GM18861 (cell line): ENCODE data around the gene RNF213.
"Not testable (repeated sequence)": the region's sequence is repeated elsewhere in the genome, so short reads cannot be mapped to it uniquely, and the experiment has no call there.

ENCODE experiments used
- ATAC-seq: cut with Tn5 transposase; IDR thresholded peaks from one replicate; pipeline ENCODE4 v1.9.1; 2021; ENCODE audit not compliant: unreplicated experiment

RNF213 gene

DNA sequence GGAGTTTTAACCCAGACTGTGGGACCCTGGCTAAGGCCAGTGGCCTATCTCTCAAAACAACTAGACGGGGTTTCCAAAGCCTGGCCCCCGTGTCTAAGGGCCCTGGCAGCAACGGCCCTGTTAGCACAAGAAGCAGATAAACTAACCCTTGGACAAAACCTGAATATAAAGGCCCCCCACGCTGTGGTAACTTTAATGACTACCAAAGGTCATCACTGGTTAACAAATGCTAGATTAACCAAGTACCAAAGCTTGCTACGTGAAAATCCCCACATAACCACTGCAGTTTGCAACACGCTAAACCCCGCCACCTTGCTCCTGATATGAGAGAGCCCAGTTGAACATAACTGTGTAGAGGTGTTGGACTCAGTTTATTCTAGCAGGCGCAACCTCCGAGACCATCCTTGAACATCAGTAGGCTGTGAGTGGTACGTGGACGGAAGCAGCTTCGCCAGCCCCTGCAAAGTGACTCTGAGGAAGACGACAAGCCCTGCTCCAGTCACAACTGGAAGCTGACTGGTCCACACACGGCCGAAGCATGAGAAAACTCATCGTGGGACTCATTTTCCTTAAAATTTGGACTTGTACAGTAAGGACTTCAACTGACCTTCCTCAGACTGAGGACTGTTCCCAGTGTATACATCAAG lies 149.9 kb downstream of the RNF213 start:
- ATAC-seq: not testable (repeated sequence)

- ATAC-seq: no peak
These were observed 153.3 kb downstream of the RNF213 start for GRCh38 chr17:80413771-80414507.

- ATAC-seq: no peak
These were observed 153.8 kb downstream of the RNF213 start for GRCh38 chr17:80414508-80414802.

- peak; percentile 80 for ATAC-seq
These were observed 154.4 kb downstream of the RNF213 start, which contains the start of gene ENDOV for GRCh38 chr17:80414803-80415625. Gene ENDOV (plus strand): TSS chr17:80415167. CDS start chr17:80415195, 28 bp downstream.

DNA sequence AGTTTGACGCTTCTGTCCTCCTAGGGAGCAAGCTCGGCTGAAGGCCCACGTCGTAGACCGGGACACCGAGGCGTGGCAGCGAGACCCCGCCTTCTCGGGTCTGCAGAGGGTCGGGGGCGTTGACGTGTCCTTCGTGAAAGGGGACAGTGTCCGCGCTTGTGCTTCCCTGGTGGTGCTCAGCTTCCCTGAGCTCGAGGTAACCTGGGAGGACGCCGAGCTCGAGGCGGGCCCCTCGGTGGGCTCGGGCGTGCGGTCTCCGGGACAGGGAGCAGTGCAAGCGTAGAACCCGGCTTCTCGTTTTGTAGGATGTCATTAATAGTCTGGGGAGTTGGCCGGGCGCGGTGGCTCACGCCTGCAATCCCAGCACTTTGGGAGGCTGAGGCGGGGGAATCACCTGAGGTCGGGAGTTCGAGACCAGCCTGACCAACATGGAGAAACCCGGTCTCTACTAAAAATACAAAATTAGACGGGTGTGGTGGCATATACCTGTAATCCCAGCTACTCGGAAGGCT lies 155.0 kb downstream of the RNF213 start:
- no peak for ATAC-seq

GRCh38 chr17:80416260-80416939 lies 155.7 kb downstream of the RNF213 start:
- no peak for ATAC-seq

DNA sequence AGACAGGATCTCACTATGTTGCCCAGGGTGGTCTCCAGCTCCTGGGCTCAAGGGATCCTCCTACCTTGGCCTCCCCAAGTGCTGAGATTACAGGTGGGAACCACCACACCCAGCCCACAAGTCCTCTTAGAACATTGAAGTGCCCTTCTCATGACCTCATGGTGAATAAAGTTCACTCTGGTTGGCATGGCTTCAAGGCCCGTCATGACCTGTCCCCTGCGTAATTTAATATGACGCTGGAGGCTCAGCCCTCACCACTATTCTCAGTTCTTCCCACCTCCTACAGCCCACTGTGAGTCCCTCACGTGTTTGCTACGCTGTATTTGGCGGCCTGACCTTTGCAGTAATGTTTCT lies 156.3 kb downstream of the RNF213 start:
- no peak for ATAC-seq

- no peak for ATAC-seq
These were observed 157.9 kb downstream of the RNF213 start for GRCh38 chr17:80418589-80418988.

- no peak for ATAC-seq
These were observed 158.6 kb downstream of the RNF213 start for GRCh38 chr17:80419255-80419654.

- ATAC-seq: no peak
These were observed 160.9 kb downstream of the RNF213 start for GRCh38 chr17:80421381-80422090.

- ATAC-seq: no peak
These were observed 161.6 kb downstream of the RNF213 start for GRCh38 chr17:80422276-80422675.

DNA sequence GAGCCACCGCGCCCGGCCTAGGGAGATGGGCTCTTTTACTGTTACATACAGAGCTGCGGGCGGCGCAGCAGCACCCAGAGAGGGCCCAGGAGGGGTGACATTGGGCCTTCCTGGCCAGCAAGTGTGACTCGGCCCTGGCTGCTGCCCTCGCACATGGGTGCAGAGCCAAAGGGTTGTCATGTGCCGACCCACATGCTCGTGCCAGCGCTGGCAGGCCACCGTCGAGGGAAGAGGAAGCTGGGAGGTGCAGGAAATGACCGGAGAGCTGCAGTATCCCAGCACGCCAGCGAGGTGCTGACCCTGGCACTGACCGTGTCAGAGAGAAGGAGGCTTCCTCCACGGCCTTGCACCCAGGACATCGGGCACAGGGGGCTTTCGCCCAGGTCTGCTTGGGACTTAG lies 162.3 kb downstream of the RNF213 start:
- no peak for ATAC-seq

- ATAC-seq: no peak
These were observed 163.0 kb downstream of the RNF213 start for GRCh38 chr17:80423536-80424225.

DNA sequence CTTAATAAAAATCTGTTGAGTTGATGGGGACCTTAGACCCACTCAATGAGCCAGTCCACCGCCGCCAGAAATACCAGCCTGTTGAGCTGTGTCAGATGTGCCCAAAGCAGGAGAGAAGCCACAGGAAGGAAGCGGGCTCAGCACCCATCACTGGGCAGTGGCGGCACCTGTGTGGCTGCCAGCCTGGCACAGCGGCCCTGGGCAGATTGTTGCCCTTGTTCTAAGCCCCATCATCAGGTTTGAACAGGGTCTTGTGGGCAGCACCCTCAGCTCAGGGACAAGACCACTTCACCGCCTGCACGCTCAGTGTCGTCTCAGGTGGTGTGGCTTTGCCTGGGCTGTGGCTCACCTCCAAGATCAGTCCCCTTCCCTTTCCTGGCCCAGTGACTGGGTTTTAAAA lies 163.6 kb downstream of the RNF213 start:
- no peak for ATAC-seq

DNA sequence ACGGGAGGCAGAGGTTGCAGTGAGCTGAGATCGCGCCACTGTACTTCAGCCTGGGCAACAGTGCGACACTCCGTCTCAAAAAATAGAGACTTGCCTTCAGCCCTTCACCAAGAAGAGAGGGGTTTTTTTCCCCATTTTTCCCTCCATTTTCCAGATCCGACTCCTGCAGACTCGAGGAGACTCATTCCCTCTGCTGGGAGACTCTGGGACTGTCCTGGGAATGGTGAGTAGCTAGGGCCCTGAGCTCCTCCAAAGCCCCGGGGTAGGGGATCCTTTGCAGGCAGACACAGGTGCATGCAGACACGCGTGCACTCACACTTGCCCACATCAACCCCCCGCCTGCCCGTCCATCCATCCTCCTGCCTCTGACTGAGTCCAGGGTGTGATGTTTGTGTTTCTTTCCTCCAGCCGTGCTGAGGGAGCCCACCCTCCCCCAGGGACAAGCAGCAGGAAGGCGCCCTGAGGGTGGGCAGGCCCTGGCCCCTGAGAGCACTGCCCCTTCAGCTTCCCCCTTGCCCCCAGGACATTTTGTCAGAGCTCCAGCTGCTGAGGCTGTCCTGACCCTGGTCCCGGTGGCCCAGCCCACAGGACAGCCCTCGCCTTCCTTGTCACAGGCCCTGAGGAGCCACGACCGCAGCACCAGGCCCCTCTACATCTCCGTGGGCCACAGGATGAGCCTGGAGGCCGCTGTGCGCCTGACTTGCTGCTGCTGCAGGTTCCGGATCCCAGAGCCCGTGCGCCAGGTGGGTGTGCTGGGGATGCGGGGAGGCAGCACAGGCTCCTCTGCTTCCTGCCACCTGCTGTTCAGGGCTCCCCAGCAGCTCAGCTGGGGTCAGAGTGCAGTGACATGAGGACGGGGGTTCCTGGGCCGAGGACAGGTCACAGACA lies 164.5 kb downstream of the RNF213 start:
- ATAC-seq: no peak

- ATAC-seq: no peak
These were observed 165.3 kb downstream of the RNF213 start for GRCh38 chr17:80425835-80426426.

DNA sequence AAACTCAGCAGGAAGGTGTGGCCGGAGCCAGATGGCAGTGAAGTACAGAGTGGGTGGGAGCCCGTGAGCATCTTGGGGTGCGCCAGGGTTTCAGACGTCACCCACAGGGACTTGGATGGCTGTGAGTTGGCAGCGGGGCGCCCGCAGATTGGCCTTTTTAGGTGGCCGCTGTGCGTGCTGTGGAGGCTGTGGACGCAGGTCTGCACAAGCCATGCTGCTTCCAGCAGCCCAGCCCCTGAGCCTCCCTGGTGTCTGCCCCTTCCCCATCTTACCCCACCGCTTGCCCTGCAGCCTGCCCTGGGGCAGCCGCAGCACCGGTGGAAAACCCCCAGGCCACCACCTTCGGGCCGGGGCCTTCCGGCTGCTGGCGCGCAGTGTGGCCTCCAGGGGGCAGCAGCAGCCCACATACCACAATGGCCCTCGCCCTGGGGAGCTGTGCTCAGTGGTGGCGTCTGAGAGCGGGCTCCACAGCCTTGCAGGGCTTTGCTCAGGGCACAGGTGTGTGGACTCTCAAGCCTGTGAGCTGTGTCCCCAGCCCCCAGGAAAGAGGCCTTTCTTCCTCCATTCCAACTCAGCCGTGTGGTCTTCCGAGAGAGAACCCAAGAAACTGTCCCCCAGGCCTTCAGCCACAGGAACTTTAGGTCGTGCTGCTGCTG lies 166.1 kb downstream of the RNF213 start:
- no peak for ATAC-seq
